ENCODE data around the gene CCR8. TPM values are rescaled to one million over a fixed set of nuclear protein-coding genes. Genes with fewer than 3 reads are reported as not detected.
"Not testable (repeated sequence)": the region's sequence is repeated elsewhere in the genome, so short reads cannot be mapped to it uniquely, and the experiment has no call there.

Gene CCR8
- total RNA-seq, 1 donor from 2014 or later, result not detected

GRCh38 chr3:39317571-39318169 lies 11.8 kb upstream of the CCR8 start:
- Histone ChIP-seq H3K79me2 (ENCODE audit: low read depth) (no peaks in the 10 kb centered on the region), H2AFZ (replicated peaks) (no peak overlapping the region), H3K4me2 (no peak overlapping the region), H3K27me3 (no peaks in the 10 kb centered on the region), H3F3A (ENCODE audit: low read depth) (no peaks in the 10 kb centered on the region), H3K4me1 (no peaks in the 10 kb centered on the region), H3K36me3 (no peaks in the 10 kb centered on the region), H3K9ac (no peak overlapping the region), H4K20me1 (ENCODE audit: low read depth) (no peaks in the 10 kb centered on the region), H3K27ac (no peak overlapping the region), H3K9me3 (ENCODE audit: low read depth) (no peaks in the 10 kb centered on the region), H3K4me3 (no peak overlapping the region)
- H3K36me3 Mint-ChIP-seq, result no peaks in the 10 kb centered on the region
- no peak overlapping the region for H3K4me3 Mint-ChIP-seq
- no peak for DNase-seq (ENCODE audit: low spot score)
- peaks cover 12% of the 10 kb centered on the region for H3K9me3 Mint-ChIP-seq
- peaks cover 5% of the 10 kb centered on the region for H3K27me3 Mint-ChIP-seq (ENCODE audit: insufficient read depth, low read depth)
- TF ChIP-seq EZH2phosphoT487 (IDR thresholded peaks at IDR 0.05), result no peak
- TF ChIP-seq EZH2 (IDR thresholded peaks at IDR 0.05), result no peak
- TF ChIP-seq, protein P1, sequence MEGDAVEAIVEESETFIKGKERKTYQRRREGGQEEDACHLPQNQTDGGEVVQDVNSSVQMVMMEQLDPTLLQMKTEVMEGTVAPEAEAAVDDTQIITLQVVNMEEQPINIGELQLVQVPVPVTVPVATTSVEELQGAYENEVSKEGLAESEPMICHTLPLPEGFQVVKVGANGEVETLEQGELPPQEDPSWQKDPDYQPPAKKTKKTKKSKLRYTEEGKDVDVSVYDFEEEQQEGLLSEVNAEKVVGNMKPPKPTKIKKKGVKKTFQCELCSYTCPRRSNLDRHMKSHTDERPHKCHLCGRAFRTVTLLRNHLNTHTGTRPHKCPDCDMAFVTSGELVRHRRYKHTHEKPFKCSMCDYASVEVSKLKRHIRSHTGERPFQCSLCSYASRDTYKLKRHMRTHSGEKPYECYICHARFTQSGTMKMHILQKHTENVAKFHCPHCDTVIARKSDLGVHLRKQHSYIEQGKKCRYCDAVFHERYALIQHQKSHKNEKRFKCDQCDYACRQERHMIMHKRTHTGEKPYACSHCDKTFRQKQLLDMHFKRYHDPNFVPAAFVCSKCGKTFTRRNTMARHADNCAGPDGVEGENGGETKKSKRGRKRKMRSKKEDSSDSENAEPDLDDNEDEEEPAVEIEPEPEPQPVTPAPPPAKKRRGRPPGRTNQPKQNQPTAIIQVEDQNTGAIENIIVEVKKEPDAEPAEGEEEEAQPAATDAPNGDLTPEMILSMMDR (IDR thresholded peaks at IDR 0.05), result no peak
- H3K27ac Mint-ChIP-seq, result no peak overlapping the region
- no peaks in the 10 kb centered on the region for H3K4me1 Mint-ChIP-seq

DNA sequence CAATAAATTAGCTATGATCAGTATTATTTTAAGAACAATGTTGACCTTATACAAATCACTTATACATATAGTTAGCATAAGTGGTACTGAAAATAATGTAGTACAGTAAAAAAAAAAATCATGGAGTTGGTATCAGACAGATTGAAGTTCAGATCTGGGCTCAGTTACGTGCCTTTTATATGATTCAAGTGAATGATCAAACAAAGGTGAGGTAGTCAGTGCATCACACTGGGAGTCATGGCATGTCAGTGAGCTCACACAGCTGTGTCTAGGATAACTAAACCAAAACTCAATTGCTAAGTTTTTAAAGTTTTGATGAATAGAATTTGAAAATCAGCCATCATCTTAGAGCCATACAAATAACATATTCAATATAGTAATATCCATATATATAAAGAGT lies 11.2 kb upstream of the CCR8 start:
- no peak overlapping the region for H3K27ac Mint-ChIP-seq
- peaks cover 5% of the 10 kb centered on the region for H3K27me3 Mint-ChIP-seq (ENCODE audit: insufficient read depth, low read depth)

DNA sequence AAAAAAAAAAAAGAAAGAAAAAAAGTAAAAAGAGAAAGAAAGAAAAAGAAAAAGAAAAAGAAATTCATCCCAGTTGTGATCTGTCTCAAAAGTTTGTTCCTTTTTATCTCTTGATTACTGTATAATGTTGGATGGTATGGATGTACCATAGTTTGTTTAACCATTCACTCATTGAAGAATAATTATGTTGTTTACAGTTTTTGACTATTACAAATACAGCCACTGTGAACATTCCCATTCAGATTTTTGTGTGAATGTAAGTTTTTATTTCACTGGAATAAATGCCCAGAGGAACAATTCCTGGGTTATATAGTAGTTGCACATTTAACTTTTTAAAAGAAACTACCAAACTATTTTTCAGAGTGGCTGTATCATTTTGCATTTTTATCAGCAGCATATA lies 10.3 kb upstream of the CCR8 start:
- no peaks in the 10 kb centered on the region for H3K36me3 Mint-ChIP-seq
- H3K27ac Mint-ChIP-seq, result no peak overlapping the region
- peaks cover 5% of the 10 kb centered on the region for H3K9me3 Mint-ChIP-seq
- Histone ChIP-seq H3K36me3 (no peaks in the 10 kb centered on the region), H3K9ac (no peak overlapping the region), H3K4me2 (no peak overlapping the region), H3F3A (ENCODE audit: low read depth) (no peaks in the 10 kb centered on the region), H2AFZ (replicated peaks) (no peak overlapping the region), H3K4me3 (no peak overlapping the region), H3K9me3 (ENCODE audit: low read depth) (no peaks in the 10 kb centered on the region), H3K4me1 (no peaks in the 10 kb centered on the region), H3K79me2 (ENCODE audit: low read depth) (no peaks in the 10 kb centered on the region), H4K20me1 (ENCODE audit: low read depth) (no peaks in the 10 kb centered on the region), H3K27ac (no peak overlapping the region), H3K27me3 (no peaks in the 10 kb centered on the region)
- no peak for DNase-seq (ENCODE audit: low spot score)
- TF ChIP-seq, protein P1 (IDR thresholded peaks at IDR 0.05), result no peak
- TF ChIP-seq EZH2 (IDR thresholded peaks at IDR 0.05) (no peak), EZH2phosphoT487 (IDR thresholded peaks at IDR 0.05) (no peak)
- H3K4me1 Mint-ChIP-seq, result no peaks in the 10 kb centered on the region
- H3K4me3 Mint-ChIP-seq, result no peak overlapping the region
- H3K27me3 Mint-ChIP-seq (ENCODE audit: insufficient read depth, low read depth), result peaks cover 5% of the 10 kb centered on the region

More for the DNA sequence above, 11.2 kb upstream of the CCR8 start:
- Histone ChIP-seq H3K4me1 (no peaks in the 10 kb centered on the region), H3K9me3 (ENCODE audit: low read depth) (no peaks in the 10 kb centered on the region), H3F3A (ENCODE audit: low read depth) (no peaks in the 10 kb centered on the region), H3K4me2 (no peak overlapping the region), H3K36me3 (no peaks in the 10 kb centered on the region), H3K79me2 (ENCODE audit: low read depth) (no peaks in the 10 kb centered on the region), H3K27me3 (no peaks in the 10 kb centered on the region), H4K20me1 (ENCODE audit: low read depth) (no peaks in the 10 kb centered on the region), H3K27ac (no peak overlapping the region), H2AFZ (replicated peaks) (no peak overlapping the region), H3K4me3 (no peak overlapping the region), H3K9ac (no peak overlapping the region)
- Mint-ChIP-seq H3K4me1 (no peaks in the 10 kb centered on the region), H3K36me3 (no peaks in the 10 kb centered on the region), H3K4me3 (no peak overlapping the region), H3K9me3 (peaks cover 9% of the 10 kb centered on the region)
- TF ChIP-seq, protein P1 (IDR thresholded peaks at IDR 0.05), result no peak
- TF ChIP-seq EZH2 (IDR thresholded peaks at IDR 0.05), result no peak
- no peak for TF ChIP-seq EZH2phosphoT487 (IDR thresholded peaks at IDR 0.05)
- no peak for DNase-seq (ENCODE audit: low spot score)

- not testable (repeated sequence) for H3K4me2 ChIP-seq; H3K4me3 ChIP-seq; H3K27ac Mint-ChIP-seq; H3K9ac ChIP-seq; H3K27ac ChIP-seq; H3K27me3 ChIP-seq; H3F3A ChIP-seq (ENCODE audit: low read depth); H3K79me2 ChIP-seq (ENCODE audit: low read depth); H3K9me3 ChIP-seq (ENCODE audit: low read depth); H3K27me3 Mint-ChIP-seq (ENCODE audit: insufficient read depth, low read depth); H3K4me3 Mint-ChIP-seq; H3K9me3 Mint-ChIP-seq; DNase-seq (ENCODE audit: low spot score); H2AFZ ChIP-seq (replicated peaks); H3K4me1 ChIP-seq; H3K36me3 ChIP-seq; H3K4me1 Mint-ChIP-seq; H4K20me1 ChIP-seq (ENCODE audit: low read depth); H3K36me3 Mint-ChIP-seq
Observed at GRCh38 chr3:39321574-39321983, 7.9 kb upstream of the CCR8 start.

DNA sequence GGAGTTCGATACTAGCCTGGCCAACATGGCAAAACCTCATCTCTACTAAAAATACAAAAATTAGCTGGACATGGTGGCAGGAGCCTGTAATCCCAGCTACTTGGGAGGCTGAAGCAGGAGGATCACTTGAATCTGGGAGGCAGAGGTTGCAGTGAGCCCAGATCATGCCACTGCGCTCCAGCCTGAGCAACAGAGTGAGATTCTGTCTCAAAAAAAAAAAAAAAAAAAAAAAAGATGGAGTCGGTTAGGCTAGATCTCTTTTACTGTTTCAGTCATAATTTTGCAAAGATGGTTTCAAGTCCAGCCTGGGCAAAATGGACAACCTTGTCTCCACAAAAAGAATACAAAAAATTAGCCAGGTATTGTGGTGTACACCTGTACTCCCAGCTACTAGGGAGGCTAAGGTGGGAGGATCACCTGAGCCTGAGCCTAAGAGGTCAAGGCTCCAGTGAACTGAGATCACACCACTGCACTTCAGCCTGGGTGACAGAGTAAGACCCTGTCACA lies 7.2 kb upstream of the CCR8 start:
- not testable (repeated sequence) for H4K20me1 ChIP-seq (ENCODE audit: low read depth); H3K9me3 ChIP-seq (ENCODE audit: low read depth); H3K27ac ChIP-seq; H3K9me3 Mint-ChIP-seq; H3F3A ChIP-seq (ENCODE audit: low read depth); H3K36me3 Mint-ChIP-seq; H3K4me1 ChIP-seq; H3K4me2 ChIP-seq; DNase-seq (ENCODE audit: low spot score); H3K36me3 ChIP-seq; H3K27ac Mint-ChIP-seq; H3K79me2 ChIP-seq (ENCODE audit: low read depth); H3K4me3 ChIP-seq; H3K27me3 Mint-ChIP-seq (ENCODE audit: insufficient read depth, low read depth); H3K4me1 Mint-ChIP-seq; H3K4me3 Mint-ChIP-seq; H3K27me3 ChIP-seq; H2AFZ ChIP-seq (replicated peaks); H3K9ac ChIP-seq
